Measurements from ENCODE around the gene KCNE4. TPM values are rescaled to one million over a fixed set of nuclear protein-coding genes. Genes with fewer than 3 reads are reported as not detected.

The KCNE4 gene
- total and polyA plus RNA-seq, 2 donors (not counting 1 experiment from before 2014, with no cell fraction given), result not detected

GRCh38 chr2:223102450-223102849 is 50.5 kb downstream of the KCNE4 start:
- H3K4me1 Mint-ChIP-seq, result no peaks in the 10 kb centered on the region
- no peak overlapping the region for H3K4me2 ChIP-seq (replicated peaks; ENCODE audit: low read depth, low read length, poor library complexity, severe bottlenecking)
- no CpG with 5 or more reads among the region's 3 CpGs for WGBS (ENCODE audit: insufficient coverage)
- H3K27me3 ChIP-seq (replicated peaks in 1 of 4; ENCODE audit: control extremely low read depth in 1 of 4, control insufficient read depth in 3 of 4, insufficient read depth in 4 of 4, low read length in 3 of 4), result no peaks in the 10 kb centered on the region
- no peak for TF ChIP-seq EZH2 (IDR thresholded peaks at IDR 0.05; ENCODE audit: borderline replicate concordance, insufficient read depth, low read depth, low read length, poor library complexity, severe bottlenecking)
- TF ChIP-seq, protein P1, sequence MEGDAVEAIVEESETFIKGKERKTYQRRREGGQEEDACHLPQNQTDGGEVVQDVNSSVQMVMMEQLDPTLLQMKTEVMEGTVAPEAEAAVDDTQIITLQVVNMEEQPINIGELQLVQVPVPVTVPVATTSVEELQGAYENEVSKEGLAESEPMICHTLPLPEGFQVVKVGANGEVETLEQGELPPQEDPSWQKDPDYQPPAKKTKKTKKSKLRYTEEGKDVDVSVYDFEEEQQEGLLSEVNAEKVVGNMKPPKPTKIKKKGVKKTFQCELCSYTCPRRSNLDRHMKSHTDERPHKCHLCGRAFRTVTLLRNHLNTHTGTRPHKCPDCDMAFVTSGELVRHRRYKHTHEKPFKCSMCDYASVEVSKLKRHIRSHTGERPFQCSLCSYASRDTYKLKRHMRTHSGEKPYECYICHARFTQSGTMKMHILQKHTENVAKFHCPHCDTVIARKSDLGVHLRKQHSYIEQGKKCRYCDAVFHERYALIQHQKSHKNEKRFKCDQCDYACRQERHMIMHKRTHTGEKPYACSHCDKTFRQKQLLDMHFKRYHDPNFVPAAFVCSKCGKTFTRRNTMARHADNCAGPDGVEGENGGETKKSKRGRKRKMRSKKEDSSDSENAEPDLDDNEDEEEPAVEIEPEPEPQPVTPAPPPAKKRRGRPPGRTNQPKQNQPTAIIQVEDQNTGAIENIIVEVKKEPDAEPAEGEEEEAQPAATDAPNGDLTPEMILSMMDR (IDR thresholded peaks at IDR 0.05), result no peak
- CTCF ChIA-PET, result no interaction called here
- no peaks in the 10 kb centered on the region for H3K36me3 ChIP-seq (replicated peaks in 1 of 2; ENCODE audit: control extremely low read depth in 1 of 2, control insufficient read depth in 1 of 2, extremely low read depth in 1 of 2, insufficient read depth in 2 of 2, low read length in 1 of 2)
- ATAC-seq (ENCODE audit: low read depth) (no peak), DNase-seq (no peak)
- no peaks in the 10 kb centered on the region for H4K20me1 ChIP-seq (ENCODE audit: control insufficient read depth, insufficient read depth, low read length, poor library complexity, severe bottlenecking)
- no peaks in the 10 kb centered on the region for H3K27me3 Mint-ChIP-seq
- no peak overlapping the region for H3K4me3 ChIP-seq (ENCODE audit: control extremely low read depth in 1 of 5, extremely low read depth in 1 of 5, insufficient read depth in 1 of 5, low read depth in 2 of 5, low read length in 4 of 5)
- H3K27ac Mint-ChIP-seq, result no peak overlapping the region
- no peak overlapping the region for H3K27ac ChIP-seq (ENCODE audit: low read length in 2 of 2)
- H3K4me3 Mint-ChIP-seq, result no peak overlapping the region
- H3K4me1 ChIP-seq (ENCODE audit: control insufficient read depth in 2 of 2, insufficient read depth in 2 of 2, low read length in 2 of 2), result no peaks in the 10 kb centered on the region
- no peaks in the 10 kb centered on the region for H3K9me3 ChIP-seq (ENCODE audit: control extremely low read depth in 1 of 3, control insufficient read depth in 2 of 3, insufficient read depth in 1 of 3, low read length in 2 of 3)
- no peak overlapping the region for H2AFZ ChIP-seq (ENCODE audit: insufficient read depth, low read depth, low read length, poor library complexity, severe bottlenecking)
- H3K9ac ChIP-seq (ENCODE audit: low read length), result no peak overlapping the region
- H3K9me3 Mint-ChIP-seq (ENCODE audit: insufficient read depth), result no peaks in the 10 kb centered on the region
- H3K79me2 ChIP-seq (ENCODE audit: control insufficient read depth, insufficient read depth, low read length), result no peaks in the 10 kb centered on the region
- intact Hi-C loops (cut with micrococcal nuclease), result no loop called here
- POLR2A ChIA-PET, result no interaction called here

DNA sequence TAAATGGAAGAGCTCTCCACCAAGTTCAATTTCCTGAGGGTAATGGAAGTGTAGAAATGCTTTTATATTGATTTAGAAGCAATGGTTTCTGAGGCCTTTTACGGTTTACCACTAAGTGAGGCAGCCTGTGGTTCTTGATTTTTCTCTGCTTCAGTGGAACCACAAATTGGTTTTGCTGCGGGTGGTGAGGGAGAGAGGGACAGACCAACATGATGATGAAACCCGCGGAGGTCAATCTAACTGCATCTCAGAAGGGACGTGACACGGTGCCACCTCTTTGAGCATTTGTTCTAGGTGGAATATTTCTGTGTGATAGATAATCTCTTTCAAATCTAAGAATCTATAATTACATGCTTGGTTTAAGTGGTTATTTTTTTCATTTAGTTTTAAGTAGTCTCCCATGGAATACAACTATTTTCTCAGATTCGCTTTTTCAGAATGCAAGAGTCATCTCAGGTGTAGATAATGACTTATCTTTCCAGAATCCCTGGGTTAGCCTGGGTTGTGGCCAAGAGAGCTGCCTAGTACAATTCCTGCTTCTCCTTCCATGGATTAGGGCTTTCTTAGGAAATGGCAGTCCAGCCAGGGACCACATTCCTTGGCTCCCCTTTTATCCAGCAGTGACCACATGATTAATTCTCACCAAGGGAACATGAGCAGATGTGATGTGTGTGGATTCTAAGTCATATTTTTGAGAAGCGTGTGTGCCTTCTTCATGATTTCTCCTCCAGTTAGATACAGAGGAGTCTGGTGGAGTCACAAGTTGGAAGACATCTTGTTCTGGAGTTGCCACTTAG is 52.5 kb downstream of the KCNE4 start:
- WGBS (ENCODE audit: insufficient coverage), result 100% methylated on average over 1 of the region's 8 CpGs
- Histone ChIP-seq H3K4me1 (ENCODE audit: control insufficient read depth in 2 of 2, insufficient read depth in 2 of 2, low read length in 2 of 2) (no peaks in the 10 kb centered on the region), H3K4me3 (ENCODE audit: control extremely low read depth in 1 of 5, extremely low read depth in 1 of 5, insufficient read depth in 1 of 5, low read depth in 2 of 5, low read length in 4 of 5) (no peak overlapping the region), H3K4me2 (replicated peaks; ENCODE audit: low read depth, low read length, poor library complexity, severe bottlenecking) (no peak overlapping the region), H3K27ac (ENCODE audit: low read length in 2 of 2) (no peak overlapping the region), H3K79me2 (ENCODE audit: control insufficient read depth, insufficient read depth, low read length) (no peaks in the 10 kb centered on the region), H3K27me3 (replicated peaks in 1 of 4; ENCODE audit: control extremely low read depth in 1 of 4, control insufficient read depth in 3 of 4, insufficient read depth in 4 of 4, low read length in 3 of 4) (no peaks in the 10 kb centered on the region), H3K9me3 (ENCODE audit: control extremely low read depth in 1 of 3, control insufficient read depth in 2 of 3, insufficient read depth in 1 of 3, low read length in 2 of 3) (no peaks in the 10 kb centered on the region), H3K9ac (ENCODE audit: low read length) (no peak overlapping the region), H4K20me1 (ENCODE audit: control insufficient read depth, insufficient read depth, low read length, poor library complexity, severe bottlenecking) (no peaks in the 10 kb centered on the region), H3K36me3 (replicated peaks in 1 of 2; ENCODE audit: control extremely low read depth in 1 of 2, control insufficient read depth in 1 of 2, extremely low read depth in 1 of 2, insufficient read depth in 2 of 2, low read length in 1 of 2) (no peaks in the 10 kb centered on the region), H2AFZ (ENCODE audit: insufficient read depth, low read depth, low read length, poor library complexity, severe bottlenecking) (no peak overlapping the region)
- ATAC-seq (ENCODE audit: low read depth), result no peak
- H3K4me1 Mint-ChIP-seq, result no peaks in the 10 kb centered on the region
- no peak for TF ChIP-seq EZH2 (IDR thresholded peaks at IDR 0.05; ENCODE audit: borderline replicate concordance, insufficient read depth, low read depth, low read length, poor library complexity, severe bottlenecking)
- TF ChIP-seq, protein P1 (IDR thresholded peaks at IDR 0.05), result no peak
- no peak overlapping the region for H3K27ac Mint-ChIP-seq
- no peak overlapping the region for H3K4me3 Mint-ChIP-seq
- CTCF ChIA-PET, result no interaction called here
- DNase-seq, result no peak
- POLR2A ChIA-PET, result no interaction called here
- intact Hi-C loops (cut with micrococcal nuclease), result no loop called here
- no peaks in the 10 kb centered on the region for H3K9me3 Mint-ChIP-seq (ENCODE audit: insufficient read depth)
- no peaks in the 10 kb centered on the region for H3K27me3 Mint-ChIP-seq
